GM12891 (cell line): Measurements from ENCODE around the gene EPB41.
"Not testable (repeated sequence)": the region's sequence is repeated elsewhere in the genome, so short reads cannot be mapped to it uniquely, and the experiment has no call there.

ENCODE experiments used
- POLR2A ChIP-seq: IDR thresholded peaks from 2 replicates; pipeline ENCODE4 v1.6.1; 2011; ENCODE audit warnings: low read depth, low read length, control low read depth
- POLR2AphosphoS5 ChIP-seq: IDR thresholded peaks from 2 replicates; pipeline ENCODE4 v1.6.1; 2011; ENCODE audit warnings: low read depth, low read length, control low read depth

DNA sequence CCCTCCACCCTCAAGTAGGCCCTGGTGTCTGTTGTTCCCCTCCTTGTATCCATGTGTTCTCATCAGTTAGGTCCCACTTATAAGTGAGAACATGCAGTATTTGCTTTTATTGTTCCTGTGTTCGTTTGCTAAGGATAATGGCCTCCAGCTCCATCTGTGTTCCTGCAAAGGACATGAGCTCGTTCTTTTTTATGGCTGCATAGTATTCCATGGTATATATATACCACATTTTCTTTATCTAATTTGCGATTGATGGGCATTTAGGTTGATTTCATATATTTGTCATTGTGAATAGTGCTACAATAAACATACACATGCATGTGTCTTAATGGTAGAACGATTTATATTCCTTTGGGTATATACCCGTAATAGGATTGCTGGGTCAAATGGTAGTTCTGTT is 178.3 kb downstream of the EPB41 start:
- not testable (repeated sequence) for TF ChIP-seq POLR2A, POLR2AphosphoS5
